ENCODE measurements around the gene PRUNE2. TPM values are rescaled to one million over a fixed set of nuclear protein-coding genes. Genes with fewer than 3 reads are reported as not detected.
A peak's percentile ranks its signal among the peaks of the same experiment; 100 is the strongest.

PRUNE2 gene
- total and polyA plus RNA-seq, 2 experiments from 2014 or later: 0.46 to 4.1 TPM

GRCh38 chr9:76662476-76663281, 243.2 kb downstream of the PRUNE2 start:
- no peak overlapping the region for H3K4me2 ChIP-seq
- H3K4me1 ChIP-seq (ENCODE audit: insufficient read depth): no peaks in the 10 kb centered on the region
- H3K4me3 ChIP-seq: no peak overlapping the region
- H3K9me3 ChIP-seq (ENCODE audit: low read depth): no peaks in the 10 kb centered on the region
- H4K20me1 ChIP-seq (ENCODE audit: insufficient read depth, poor library complexity, severe bottlenecking): no peaks in the 10 kb centered on the region
- DNase-seq (ENCODE audit: low spot score): no peak
- H2AFZ ChIP-seq: no peak overlapping the region
- TF ChIP-seq EZH2 (IDR thresholded peaks at IDR 0.05; ENCODE audit: borderline replicate concordance) (no peak), EZH2phosphoT487 (IDR thresholded peaks at IDR 0.05; ENCODE audit: low read depth, severe bottlenecking, unreplicated experiment) (no peak), CTCF (IDR thresholded peaks at IDR 0.05; ENCODE audit: poor library complexity) (no peak)
- H3K79me2 ChIP-seq: no peaks in the 10 kb centered on the region
- H3K27ac ChIP-seq: no peak overlapping the region
- WGBS (ENCODE audit: low lambda C conversion rate, missing lambda C conversion rate): 52% methylated on average over 6 of the region's 6 CpGs
- H3K36me3 ChIP-seq (replicated peaks; ENCODE audit: insufficient read depth, low read depth): no peaks in the 10 kb centered on the region
- H3K27me3 ChIP-seq: no peaks in the 10 kb centered on the region
- no peaks in the 10 kb centered on the region for H3K9me2 ChIP-seq (replicated peaks; ENCODE audit: insufficient read depth)

DNA sequence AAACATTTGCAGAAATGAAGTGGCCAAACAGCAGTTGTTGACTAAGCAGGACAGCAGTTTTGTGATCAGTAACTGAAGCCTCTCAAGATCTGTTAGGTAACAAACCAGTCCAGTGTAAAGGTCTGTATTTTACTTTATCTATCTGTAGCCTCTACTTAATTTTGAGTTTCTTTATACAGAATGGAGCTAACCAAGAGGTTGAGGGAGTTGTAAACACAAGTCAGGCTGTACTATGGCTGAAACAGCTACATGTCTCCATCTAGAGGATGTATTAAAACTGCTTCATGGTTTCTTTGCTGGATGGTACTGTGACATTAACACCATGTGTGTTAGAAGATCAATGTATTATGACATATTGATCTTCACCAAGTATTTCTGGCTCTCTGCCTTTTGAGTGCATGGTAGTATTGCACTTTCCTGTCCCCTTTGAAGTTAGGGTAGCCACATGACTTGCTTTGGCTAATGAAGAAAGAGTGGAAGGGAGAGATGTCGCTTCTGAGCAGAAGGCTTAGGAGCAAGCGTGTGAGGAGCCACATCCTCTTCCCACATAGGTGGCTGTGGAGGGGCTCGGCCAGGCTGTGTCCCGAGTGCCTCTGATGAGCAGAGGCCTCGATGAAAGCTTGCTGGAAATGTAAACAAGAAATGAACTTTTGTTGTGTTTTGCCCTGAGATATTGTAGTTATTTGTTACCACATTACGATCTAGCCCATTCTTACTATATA, 247.2 kb downstream of the PRUNE2 start:
- WGBS (ENCODE audit: low lambda C conversion rate, missing lambda C conversion rate): 64% methylated on average over 6 of the region's 6 CpGs
- H3K9me2 ChIP-seq (replicated peaks; ENCODE audit: insufficient read depth): no peaks in the 10 kb centered on the region
- H3K9me3 ChIP-seq (ENCODE audit: low read depth): no peaks in the 10 kb centered on the region
- H3K4me2 ChIP-seq: no peak overlapping the region
- no peak for TF ChIP-seq EZH2phosphoT487 (IDR thresholded peaks at IDR 0.05; ENCODE audit: low read depth, severe bottlenecking, unreplicated experiment)
- peak; percentile 72 for TF ChIP-seq CTCF (IDR thresholded peaks at IDR 0.05; ENCODE audit: poor library complexity)
- no peaks in the 10 kb centered on the region for H4K20me1 ChIP-seq (ENCODE audit: insufficient read depth, poor library complexity, severe bottlenecking)
- no peaks in the 10 kb centered on the region for H3K36me3 ChIP-seq (replicated peaks; ENCODE audit: insufficient read depth, low read depth)
- H2AFZ ChIP-seq: no peak overlapping the region
- no peaks in the 10 kb centered on the region for H3K79me2 ChIP-seq
- H3K27me3 ChIP-seq: no peaks in the 10 kb centered on the region
- peak; percentile 74 for DNase-seq (ENCODE audit: low spot score)
- H3K4me3 ChIP-seq: no peak overlapping the region
- H3K27ac ChIP-seq: no peak overlapping the region
- H3K4me1 ChIP-seq (ENCODE audit: insufficient read depth): peaks cover 8% of the 10 kb centered on the region

DNA sequence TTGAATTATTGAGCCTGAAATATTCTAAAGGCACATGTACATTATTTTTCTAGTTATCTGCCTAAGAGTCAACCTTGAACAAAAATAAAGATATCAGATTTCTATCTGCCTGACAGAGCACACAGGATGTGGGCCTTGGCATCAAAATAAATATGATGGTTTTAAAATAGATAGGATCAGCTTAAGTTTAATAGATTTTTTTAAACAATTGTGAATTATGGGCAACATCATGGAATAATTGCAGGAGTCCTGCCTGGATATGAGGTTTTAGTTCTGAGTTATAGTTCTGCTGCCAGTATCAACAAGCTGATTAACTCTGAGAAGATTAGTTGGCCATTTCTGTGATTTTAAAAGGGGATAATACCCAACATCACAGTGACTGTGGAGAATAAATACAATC, 248.6 kb downstream of the PRUNE2 start:
- DNase-seq (ENCODE audit: low spot score): no peak
- no peak overlapping the region for H3K4me3 ChIP-seq

More for the DNA sequence above, 248.6 kb downstream of the PRUNE2 start:
- no peaks in the 10 kb centered on the region for H3K9me3 ChIP-seq (ENCODE audit: low read depth)
- H3K36me3 ChIP-seq (replicated peaks; ENCODE audit: insufficient read depth, low read depth): no peaks in the 10 kb centered on the region
- H3K4me1 ChIP-seq (ENCODE audit: insufficient read depth): peaks cover 10% of the 10 kb centered on the region
- no peaks in the 10 kb centered on the region for H4K20me1 ChIP-seq (ENCODE audit: insufficient read depth, poor library complexity, severe bottlenecking)
- no peaks in the 10 kb centered on the region for H3K27me3 ChIP-seq
- no peaks in the 10 kb centered on the region for H3K9me2 ChIP-seq (replicated peaks; ENCODE audit: insufficient read depth)
- H3K79me2 ChIP-seq: no peaks in the 10 kb centered on the region
- H3K4me2 ChIP-seq: no peak overlapping the region
- H3K27ac ChIP-seq: no peak overlapping the region
- H2AFZ ChIP-seq: no peak overlapping the region
- TF ChIP-seq EZH2phosphoT487 (IDR thresholded peaks at IDR 0.05; ENCODE audit: low read depth, severe bottlenecking, unreplicated experiment) (no peak), CTCF (IDR thresholded peaks at IDR 0.05; ENCODE audit: poor library complexity) (no peak), EZH2 (IDR thresholded peaks at IDR 0.05; ENCODE audit: borderline replicate concordance) (no peak)

Data from hepatocyte (in vitro differentiated cells).